Renal cortex interstitium (tissue), 11 donors: ENCODE measurements around the gene MYH3. TPM values are rescaled to one million over a fixed set of nuclear protein-coding genes. Genes with fewer than 3 reads are reported as not detected.

Experiments
- DNase-seq, 11 donors: peaks; one replicate each; pipeline ENCODE4 v3.0.0-alpha.2; 2013; ENCODE audit warnings: low read depth in 9 of 11, low spot score in 4 of 11; ENCODE audit errors: extremely low read depth in 1 of 11
- polyA plus RNA-seq, 3 donors: library from polyadenylated mRNA; unstranded; fragments of 120-200 nt; gene quantifications; one replicate each; pipeline ENCODE4 v1.2.1, GENCODE V29; 2013; ENCODE audit not compliant: insufficient read length in 3 of 3

Gene MYH3
- polyA plus RNA-seq, 3 donors, result 3.9 to 7.4 (median 5.6) TPM

GRCh38 chr17:10585529-10585928, 71.6 kb downstream of the MYH3 start:
- no peak for DNase-seq

GRCh38 chr17:10583834-10584233, 73.3 kb downstream of the MYH3 start:
- DNase-seq, result no peak

- no peak for DNase-seq
Observed at GRCh38 chr17:10579270-10579669, 77.8 kb downstream of the MYH3 start.

Other genes starting within 250 kb of the MYH3 start
- gene MYH8, start 235.4 kb downstream of the MYH3 start, polyA plus RNA-seq, result 1 to 10 TPM in 1 of 3 donors, under 1 TPM in 2; 0.54 to 1.8 (median 0.67) TPM
- under 1 TPM; 0.08 to 0.22 (median 0.10) TPM for gene MYH4, start 187.8 kb downstream of the MYH3 start, polyA plus RNA-seq
- under 1 TPM in 2 of 3 donors, not detected in 1; 0.03 to 0.08 TPM for gene MYH1, start 138.8 kb downstream of the MYH3 start, polyA plus RNA-seq
- gene MYH2, start 107.7 kb downstream of the MYH3 start, polyA plus RNA-seq, result under 1 TPM in 2 of 3 donors, not detected in 1; 0.07 to 0.11 TPM
- gene SCO1, start 40.2 kb upstream of the MYH3 start, polyA plus RNA-seq, result 10 to 100 TPM; 38.7 to 40.0 (median 39.5) TPM
- 10 to 100 TPM; 13.4 to 16.8 (median 15.9) TPM for gene ADPRM, start 40.3 kb upstream of the MYH3 start, polyA plus RNA-seq
- gene TMEM220, start 72.7 kb upstream of the MYH3 start, polyA plus RNA-seq, result 10 to 100 TPM in 2 of 3 donors, 1 to 10 TPM in 1; 8.5 to 15.2 (median 10.6) TPM
- gene TMEM238L, start 146.8 kb upstream of the MYH3 start, polyA plus RNA-seq, result 10 to 100 TPM in 1 of 3 donors, 1 to 10 TPM in 2; 1.9 to 11.1 (median 2.9) TPM
- not detected for gene PIRT, start 180.8 kb upstream of the MYH3 start, polyA plus RNA-seq